GM12878 (cell line): Measurements from ENCODE around the gene SON. TPM values are rescaled to one million over a fixed set of nuclear protein-coding genes. Genes with fewer than 3 reads are reported as not detected.

Experiments used
- ATF3 ChIP-seq: IDR thresholded peaks from 2 replicates; pipeline ENCODE4 v1.6.1; 2011; ENCODE audit warnings: low read depth, mild to moderate bottlenecking, low read length, moderate library complexity, borderline replicate concordance; ENCODE audit errors: extremely low read depth
- BHLHE40 ChIP-seq, 2 experiments: fragments of 450-650 bp in 1 of 2; IDR thresholded peaks; 2 replicates each; pipeline ENCODE4 v1.6.1; 2011 to 2017; ENCODE audit warnings: low read depth in 2 of 2, borderline replicate concordance in 1 of 2, improper control_type of control experiment in 1 of 2, low read length in 1 of 2, mild to moderate bottlenecking in 1 of 2
- CREB1 ChIP-seq: IDR thresholded peaks from 2 replicates; pipeline ENCODE4 v1.6.1; 2012; ENCODE audit warnings: low read depth, mild to moderate bottlenecking, inconsistent platforms
- DPF2 ChIP-seq: fragments of 450-650 bp; IDR thresholded peaks from 2 replicates; pipeline ENCODE4 v1.6.1; 2017; ENCODE audit warnings: mild to moderate bottlenecking
- EP300 ChIP-seq, 2 experiments: fragments of 150-350 bp in 1 of 2; IDR thresholded peaks; 2 replicates each; pipeline ENCODE4 v1.6.1; 2011 to 2012; ENCODE audit warnings: low read depth in 2 of 2, low read length in 2 of 2, borderline replicate concordance in 1 of 2, improper control_type of control experiment in 1 of 2, inconsistent platforms in 1 of 2; ENCODE audit not compliant: control insufficient read depth in 1 of 2
- HDAC2 ChIP-seq: fragments of 200-600 bp; sonication (generic); IDR thresholded peaks from 2 replicates; pipeline ENCODE4 v1.6.1; 2017
- HDAC6 ChIP-seq: fragments of 200-600 bp; sonication (generic); IDR thresholded peaks from one replicate; pipeline ENCODE4 v1.8.0; 2017; ENCODE audit warnings: antibody characterized with exemption; ENCODE audit not compliant: unreplicated experiment
- IRF5 ChIP-seq: fragments of 450-650 bp; IDR thresholded peaks from 2 replicates; pipeline ENCODE4 v1.6.1; 2017; ENCODE audit warnings: borderline replicate concordance
- LARP7 ChIP-seq: fragments of 450-650 bp; IDR thresholded peaks from 2 replicates; pipeline ENCODE4 v1.6.1; 2017; ENCODE audit warnings: mild to moderate bottlenecking
- MLLT1 ChIP-seq: fragments of 450-650 bp; IDR thresholded peaks from 2 replicates; pipeline ENCODE4 v1.6.1; 2016; ENCODE audit warnings: mild to moderate bottlenecking
- MYC ChIP-seq: IDR thresholded peaks from 2 replicates; pipeline ENCODE4 v1.6.1; 2011; ENCODE audit warnings: mild to moderate bottlenecking, low read length, moderate library complexity, inconsistent platforms; ENCODE audit not compliant: insufficient read depth, insufficient replicate concordance, insufficient read length, severe bottlenecking
- NR2C1 ChIP-seq: fragments of 450-650 bp; IDR thresholded peaks from 2 replicates; pipeline ENCODE4 v1.6.1; 2017; ENCODE audit warnings: antibody characterized with exemption, mild to moderate bottlenecking, moderate library complexity
- PBX3 ChIP-seq: IDR thresholded peaks from 2 replicates; pipeline ENCODE4 v1.6.1; 2011; ENCODE audit warnings: mild to moderate bottlenecking, low read depth, low read length, moderate library complexity; ENCODE audit not compliant: insufficient replicate concordance
- RFX5 ChIP-seq: IDR thresholded peaks from 2 replicates; pipeline ENCODE4 v1.6.1; 2011; ENCODE audit warnings: low read depth, low read length, improper control_type of control experiment
- SIN3A ChIP-seq: IDR thresholded peaks from 2 replicates; pipeline ENCODE4 v1.6.1; 2012; ENCODE audit warnings: low read depth, low read length, improper control_type of control experiment
- SPI1 ChIP-seq: IDR thresholded peaks from 2 replicates; pipeline ENCODE4 v1.6.1; 2011; ENCODE audit warnings: low read depth, mild to moderate bottlenecking, low read length, moderate library complexity, borderline replicate concordance; ENCODE audit not compliant: insufficient read depth
- ZNF384 ChIP-seq: IDR thresholded peaks from 2 replicates; pipeline ENCODE4 v1.6.1; 2012; ENCODE audit warnings: low read depth, mild to moderate bottlenecking, low read length, improper control_type of control experiment, borderline replicate concordance
- ZNF622 ChIP-seq: fragments of 450-650 bp; IDR thresholded peaks from 2 replicates; pipeline ENCODE4 v1.6.1; 2017; ENCODE audit warnings: mild to moderate bottlenecking, inconsistent platforms
- ZNF687 ChIP-seq: fragments of 450-650 bp; IDR thresholded peaks from 2 replicates; pipeline ENCODE4 v1.6.1; 2017; ENCODE audit warnings: mild to moderate bottlenecking, moderate library complexity
- ZSCAN29 ChIP-seq: fragments of 450-650 bp; IDR thresholded peaks from 2 replicates; pipeline ENCODE4 v1.6.1; 2017; ENCODE audit warnings: mild to moderate bottlenecking, moderate library complexity
- polyA plus RNA-seq, 11 experiments: library from polyadenylated mRNA; depleted of rRNA in 4 of 11; unstranded in 6 of 11; stranded (reverse) in 5 of 11; fragments of >200 nt; fragmentation: Nextera tagmentation in 4 of 11; fragmentation: Illumina TruSeq in 1 of 11; extraction: Ambion mirVana in 4 of 11; extraction: Trizol in 1 of 11; gene quantifications; 1 replicate in 1 of 11; 2 replicates in 10 of 11; pipeline versions ENCODE4 v1.2.1 to v1.2.3, GENCODE V29; 2011 to 2016; ENCODE audit warnings: inconsistent platforms in 2 of 11, missing spikeins in 2 of 11, low read depth in 1 of 11
- total RNA-seq, 4 experiments: library from RNA; depleted of rRNA in 3 of 4; stranded (reverse); fragments of >200 nt in 3 of 4; fragmentation: Illumina TruSeq in 1 of 4; extraction: Trizol in 1 of 4; gene quantifications; 2 replicates each; pipeline versions ENCODE4 v1.2.1 to v1.2.3, GENCODE V29; 2013 to 2021

SON gene
- total and polyA plus RNA-seq, 10 of the 15 experiments (the other 5 are each of a cell fraction or from before 2014, with no cell fraction given), result 95.7 to 788 (median 251) TPM

- TF ChIP-seq CREB1, result peak; percentile 63; the same call in 1 of the 2 replicates
- TF ChIP-seq HDAC2, result no peak
- 0 out of 2 replicates have a peak, but pooled peaks have one; percentile 22 for TF ChIP-seq NR2C1
- TF ChIP-seq RFX5, result no peak
- TF ChIP-seq EP300 (IDR thresholded peaks at IDR 0.05; ENCODE audit: borderline replicate concordance in 1 of 2, control insufficient read depth in 1 of 2, low read depth in 2 of 2, low read length in 2 of 2), result no peak
- TF ChIP-seq BHLHE40 (IDR thresholded peaks at IDR 0.05; ENCODE audit: borderline replicate concordance in 1 of 2, low read depth in 2 of 2, low read length in 1 of 2), result peak in 1 of 2 experiments; percentile 36; a peak in 1 of 4 replicates
- no peak for TF ChIP-seq IRF5
- no peak for TF ChIP-seq ZNF384
- TF ChIP-seq SIN3A, result peak; percentile 42; the same call in 1 of the 2 replicates
- no peak for TF ChIP-seq ZNF622
- no peak for TF ChIP-seq PBX3
- 0 out of 2 replicates have a peak, but pooled peaks have one; percentile 6 for TF ChIP-seq ZSCAN29
- TF ChIP-seq LARP7, result peak; percentile 91
- no peak for TF ChIP-seq HDAC6
- TF ChIP-seq MLLT1, result no peak
- no peak for TF ChIP-seq MYC
- TF ChIP-seq ATF3, result no peak
- 0 out of 2 replicates have a peak, but pooled peaks have one; percentile 58 for TF ChIP-seq ZNF687
- TF ChIP-seq SPI1, result no peak
- TF ChIP-seq DPF2, result peak; percentile 64
Observed at GRCh38 chr21:33588485-33589335, 45.9 kb downstream of the SON start, which contains the start of gene DONSON (continued).
